ENCODE data around the gene HSPA5. TPM values are rescaled to one million over a fixed set of nuclear protein-coding genes. Genes with fewer than 3 reads are reported as not detected.
A peak's percentile ranks its signal among the peaks of the same experiment; 100 is the strongest.
"Not testable (repeated sequence)": the region's sequence is repeated elsewhere in the genome, so short reads cannot be mapped to it uniquely, and the experiment has no call there.

Gene HSPA5
- total RNA-seq, 1 donor from 2014 or later, result 132 TPM

GRCh38 chr9:125243792-125244260 lies 2.7 kb upstream of the HSPA5 start:
- DNase-seq (ENCODE audit: low read depth in 2 of 2), result no peak

GRCh38 chr9:125241863-125242739 lies 958 bp upstream of the HSPA5 start:
- DNase-seq (ENCODE audit: low read depth in 2 of 2), result peak in 1 of 2 donors; percentile 56

- DNase-seq (ENCODE audit: low read depth in 2 of 2), result peak in 1 of 2 donors; percentile 59
Observed at GRCh38 chr9:125240649-125240999, 519 bp downstream of the HSPA5 start.

- no peak for DNase-seq (ENCODE audit: low read depth in 2 of 2)
Observed at GRCh38 chr9:125239631-125240597, 1.2 kb downstream of the HSPA5 start.

- DNase-seq (ENCODE audit: low read depth in 2 of 2), result no peak
Observed at GRCh38 chr9:125238915-125239446, 2.2 kb downstream of the HSPA5 start.

- DNase-seq (ENCODE audit: low read depth in 2 of 2), result no peak
Observed at GRCh38 chr9:125238127-125238914, 2.8 kb downstream of the HSPA5 start.

- DNase-seq (ENCODE audit: low read depth in 2 of 2), result not testable (repeated sequence)
Observed at GRCh38 chr9:125236520-125237159, 4.5 kb downstream of the HSPA5 start.

- no peak for DNase-seq (ENCODE audit: low read depth in 2 of 2)
Observed at GRCh38 chr9:125235804-125236519, 5.2 kb downstream of the HSPA5 start.

GRCh38 chr9:125234099-125234498 lies 7.0 kb downstream of the HSPA5 start:
- not testable (repeated sequence) for DNase-seq (ENCODE audit: low read depth in 2 of 2)

- DNase-seq (ENCODE audit: low read depth in 2 of 2), result peak; percentile 44 to 93
Observed at GRCh38 chr9:125233678-125234077, 7.5 kb downstream of the HSPA5 start.

- no peak for DNase-seq (ENCODE audit: low read depth in 2 of 2)
Observed at GRCh38 chr9:125227761-125228160, 13.4 kb downstream of the HSPA5 start.

- DNase-seq (ENCODE audit: low read depth in 2 of 2), result not testable (repeated sequence)
Observed at GRCh38 chr9:125224858-125225257, 16.3 kb downstream of the HSPA5 start.

GRCh38 chr9:125218621-125219020 lies 22.5 kb downstream of the HSPA5 start:
- no peak for DNase-seq (ENCODE audit: low read depth in 2 of 2)

GRCh38 chr9:125214186-125214585 lies 27.0 kb downstream of the HSPA5 start:
- no peak for DNase-seq (ENCODE audit: low read depth in 2 of 2)

GRCh38 chr9:125204477-125204876 lies 36.7 kb downstream of the HSPA5 start:
- DNase-seq (ENCODE audit: low read depth in 2 of 2), result no peak

GRCh38 chr9:125202846-125203618 lies 38.1 kb downstream of the HSPA5 start:
- no peak for DNase-seq (ENCODE audit: low read depth in 2 of 2)

GRCh38 chr9:125200216-125201047 lies 40.7 kb downstream of the HSPA5 start, which contains the start of gene RABEPK:
TSS of gene RABEPK (plus strand) at chr9:125200542. CDS start at chr9:125203014, 2,472 bp downstream.
- peak; percentile 93 for DNase-seq (ENCODE audit: low read depth in 2 of 2)

GRCh38 chr9:125195591-125195990 lies 45.6 kb downstream of the HSPA5 start:
- not testable (repeated sequence) for DNase-seq (ENCODE audit: low read depth in 2 of 2)

Measured in lung microvascular endothelial cell (primary cell).